Stimulated activated CD8-positive, alpha-beta memory T cell treated with anti-CD3 and anti-CD28 coated beads, Interleukin-2, amount 100 ng/mL, for 48 hours (primary cell): ENCODE data around the gene PCSK2.
A peak's percentile ranks its signal among the peaks of the same experiment; 100 is the strongest.

Source experiments
- DNase-seq, 2 donors: peaks; one replicate each; pipeline ENCODE4 v3.0.0-alpha.2; 2020; ENCODE audit warnings: low read depth in 2 of 2

Gene PCSK2

GRCh38 chr20:17505636-17506517, 279.0 kb downstream of the PCSK2 start:
- peak; percentile 52 to 59 for DNase-seq

- no peak for DNase-seq
Observed at GRCh38 chr20:17507032-17507431, 280.2 kb downstream of the PCSK2 start.

GRCh38 chr20:17507531-17507930, 280.7 kb downstream of the PCSK2 start:
- DNase-seq: no peak

GRCh38 chr20:17508756-17509155, 281.9 kb downstream of the PCSK2 start:
- DNase-seq: no peak

- DNase-seq: no peak
Observed at GRCh38 chr20:17510548-17510947, 283.7 kb downstream of the PCSK2 start.

- DNase-seq: no peak
Observed at GRCh38 chr20:17511401-17511800, 284.6 kb downstream of the PCSK2 start.

- no peak for DNase-seq
Observed at GRCh38 chr20:17513939-17514338, 287.1 kb downstream of the PCSK2 start.

GRCh38 chr20:17515053-17515452, 288.2 kb downstream of the PCSK2 start:
- no peak for DNase-seq

- DNase-seq: no peak
Observed at GRCh38 chr20:17518339-17519052, 291.7 kb downstream of the PCSK2 start.

GRCh38 chr20:17519606-17520285, 292.9 kb downstream of the PCSK2 start:
- DNase-seq: no peak

GRCh38 chr20:17520583-17520982, 293.7 kb downstream of the PCSK2 start:
- DNase-seq: no peak

- DNase-seq: no peak
Observed at GRCh38 chr20:17522528-17522927, 295.7 kb downstream of the PCSK2 start.

GRCh38 chr20:17523326-17523725, 296.5 kb downstream of the PCSK2 start:
- no peak for DNase-seq

GRCh38 chr20:17524560-17524959, 297.7 kb downstream of the PCSK2 start:
- DNase-seq: no peak

GRCh38 chr20:17525132-17525531, 298.3 kb downstream of the PCSK2 start:
- no peak for DNase-seq

GRCh38 chr20:17525650-17526049, 298.8 kb downstream of the PCSK2 start:
- DNase-seq: no peak

- no peak for DNase-seq
Observed at GRCh38 chr20:17529586-17529985, 302.7 kb downstream of the PCSK2 start.

GRCh38 chr20:17530153-17530552, 303.3 kb downstream of the PCSK2 start:
- DNase-seq: no peak

GRCh38 chr20:17530716-17531664, 304.1 kb downstream of the PCSK2 start, which contains the start of gene BFSP1:
BFSP1 (minus strand) TSS chr20:17531379; CDS start chr20:17531329, 50 bp downstream.
- peak; percentile 16 to 28 for DNase-seq

GRCh38 chr20:17531665-17532025, 304.8 kb downstream of the PCSK2 start:
- no peak for DNase-seq

GRCh38 chr20:17533396-17533795, 306.6 kb downstream of the PCSK2 start:
- DNase-seq: no peak
